Measurements from ENCODE around the gene LCE1E.

The LCE1E gene

GRCh38 chr1:152801333-152801732, 15.3 kb downstream of the LCE1E start:
- in situ Hi-C loops (cut with HindIII; ENCODE audit: low sequenced_read_pairs), result no loop called here
- no peak overlapping the region for H3K4me3 ChIP-seq (ENCODE audit: low read depth, low read length)
- DNase-seq (ENCODE audit: low read depth), result no peak
- no peak for TF ChIP-seq CTCF (IDR thresholded peaks at IDR 0.05; ENCODE audit: low read depth, low read length, missing control alignments)

GRCh38 chr1:152806576-152806975, 20.5 kb downstream of the LCE1E start, which contains the start of gene LCE1C:
LCE1C (minus strand) TSS chr1:152806651; CDS start chr1:152805478, 1,173 bp downstream.
- H3K4me3 ChIP-seq (ENCODE audit: low read depth, low read length), result no peak within 1 kb of the TSS
- in situ Hi-C loops (cut with HindIII; ENCODE audit: low sequenced_read_pairs), result no loop called here
- no peak for TF ChIP-seq CTCF (IDR thresholded peaks at IDR 0.05; ENCODE audit: low read depth, low read length, missing control alignments)
- DNase-seq (ENCODE audit: low read depth), result no peak

- TF ChIP-seq CTCF (IDR thresholded peaks at IDR 0.05; ENCODE audit: low read depth, low read length, missing control alignments), result no peak
- in situ Hi-C loops (cut with HindIII; ENCODE audit: low sequenced_read_pairs), result no loop called here
- DNase-seq (ENCODE audit: low read depth), result no peak
- H3K4me3 ChIP-seq (ENCODE audit: low read depth, low read length), result no peak overlapping the region
Measured at GRCh38 chr1:152811050-152811449, 25.0 kb downstream of the LCE1E start.

DNA sequence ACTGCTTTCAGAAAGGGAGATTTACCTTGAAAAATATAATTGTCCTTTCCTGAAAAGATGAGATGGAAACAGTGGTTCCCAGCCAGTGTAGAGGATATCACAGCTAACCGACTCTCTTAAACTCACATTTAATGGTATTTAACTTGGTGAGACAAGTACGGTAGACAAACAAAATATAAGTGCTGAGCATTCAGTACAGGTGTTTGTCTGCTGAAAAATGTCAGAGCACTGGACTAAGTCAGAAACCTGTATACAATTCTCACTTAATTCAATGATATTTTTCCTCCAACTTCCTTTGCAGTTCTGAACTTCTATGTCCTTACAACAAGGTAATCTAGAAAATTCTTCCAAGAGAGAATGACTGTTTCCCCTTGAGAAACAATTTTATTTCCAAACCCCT, 25.6 kb downstream of the LCE1E start, which contains the start of gene LCE1B:
Gene LCE1B, plus strand, starts transcription at position 301 of the 400 bp plus-strand sequence. CDS start 476 bp downstream, outside the sequence.
- no peak within 1 kb of the TSS for H3K4me3 ChIP-seq (ENCODE audit: low read depth, low read length)
- no peak for TF ChIP-seq CTCF (IDR thresholded peaks at IDR 0.05; ENCODE audit: low read depth, low read length, missing control alignments)
- no peak for DNase-seq (ENCODE audit: low read depth)
- in situ Hi-C loops (cut with HindIII; ENCODE audit: low sequenced_read_pairs), result no loop called here

- DNase-seq (ENCODE audit: low read depth), result no peak
- no peak for TF ChIP-seq CTCF (IDR thresholded peaks at IDR 0.05; ENCODE audit: low read depth, low read length, missing control alignments)
- in situ Hi-C loops (cut with HindIII; ENCODE audit: low sequenced_read_pairs), result no loop called here
- H3K4me3 ChIP-seq (ENCODE audit: low read depth, low read length), result no peak overlapping the region
Measured at GRCh38 chr1:152817309-152817708, 31.3 kb downstream of the LCE1E start.

DNA sequence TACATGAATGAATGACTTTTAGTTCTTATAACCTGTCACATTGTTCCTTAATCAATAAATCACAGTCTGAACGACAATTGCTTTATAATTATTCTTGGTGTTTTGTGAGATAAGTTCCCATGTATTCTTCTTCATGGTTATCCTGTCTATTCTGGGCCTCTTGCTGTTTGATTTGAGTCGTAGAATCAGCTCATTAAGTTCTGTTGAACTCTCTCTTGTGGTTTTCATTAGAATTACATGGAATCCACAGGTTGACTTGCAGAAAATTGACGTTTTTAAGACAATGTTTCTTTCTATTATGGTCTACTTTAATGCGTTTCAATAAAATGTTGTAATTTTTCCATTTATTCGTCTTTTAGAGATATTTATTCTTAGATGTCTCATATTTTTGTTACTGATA, 37.2 kb downstream of the LCE1E start:
- in situ Hi-C loops (cut with HindIII; ENCODE audit: low sequenced_read_pairs), result no loop called here
- no peak overlapping the region for H3K4me3 ChIP-seq (ENCODE audit: low read depth, low read length)
- TF ChIP-seq CTCF (IDR thresholded peaks at IDR 0.05; ENCODE audit: low read depth, low read length, missing control alignments), result no peak
- DNase-seq (ENCODE audit: low read depth), result no peak

DNA sequence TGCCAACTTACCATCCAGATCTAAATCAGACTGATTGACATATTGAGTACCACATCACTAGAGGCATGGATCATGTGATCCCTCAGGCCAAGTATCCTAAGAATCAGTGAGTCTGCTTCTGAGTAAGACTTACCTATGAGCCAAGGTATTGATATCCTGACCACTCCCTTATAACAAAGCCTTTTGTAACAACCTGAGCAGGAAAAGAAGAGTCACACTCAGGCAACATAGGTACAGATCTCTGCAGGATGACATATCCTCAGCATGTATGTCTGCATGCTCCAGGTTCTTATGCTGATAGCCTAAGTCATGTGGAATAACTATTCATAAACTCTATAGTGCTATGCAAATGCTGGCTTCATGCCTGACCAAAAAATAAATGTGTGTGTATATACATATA, 38.9 kb downstream of the LCE1E start:
- DNase-seq (ENCODE audit: low read depth), result no peak
- in situ Hi-C loops (cut with HindIII; ENCODE audit: low sequenced_read_pairs), result no loop called here
- TF ChIP-seq CTCF (IDR thresholded peaks at IDR 0.05; ENCODE audit: low read depth, low read length, missing control alignments), result no peak
- no peak overlapping the region for H3K4me3 ChIP-seq (ENCODE audit: low read depth, low read length)
